ENCODE results near the gene SPRYD3.

DNA sequence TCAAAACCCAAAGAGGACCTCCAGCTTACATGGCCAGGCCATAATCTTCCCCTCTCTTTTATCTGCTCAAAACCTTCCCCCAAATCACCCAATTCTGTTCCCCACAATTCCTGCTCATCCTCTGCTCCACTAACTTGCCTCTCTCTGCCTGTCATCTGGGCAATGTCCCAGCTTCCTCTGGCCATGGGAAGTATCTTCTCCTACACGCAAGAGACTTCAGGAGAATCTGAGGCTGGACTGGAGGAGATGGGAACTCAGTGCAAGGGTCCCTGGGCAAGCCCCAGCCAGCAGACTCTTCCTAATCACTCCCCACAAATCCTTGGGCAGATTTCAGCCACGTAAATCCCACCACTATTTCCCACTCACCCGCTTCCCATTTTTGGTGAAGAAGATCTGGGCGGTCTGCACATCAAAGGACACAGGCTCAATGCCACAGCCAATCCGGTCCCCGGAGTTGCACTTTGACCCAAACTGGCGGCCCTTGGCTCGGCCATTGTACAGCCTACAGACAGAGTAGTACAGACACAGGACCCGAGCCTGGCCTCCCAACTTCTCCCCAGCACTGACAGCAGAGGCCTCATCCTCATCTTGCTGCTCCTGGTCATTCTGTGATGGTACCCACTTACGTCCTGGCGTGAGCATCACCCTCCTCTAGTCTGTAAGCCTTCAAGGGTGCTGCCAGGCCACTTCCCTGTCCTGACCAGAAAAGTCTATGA, 4.7 kb downstream of the SPRYD3 start:
- no peak for TF ChIP-seq POLR2A (IDR thresholded peaks at IDR 0.05)
- TF ChIP-seq, protein P1, sequence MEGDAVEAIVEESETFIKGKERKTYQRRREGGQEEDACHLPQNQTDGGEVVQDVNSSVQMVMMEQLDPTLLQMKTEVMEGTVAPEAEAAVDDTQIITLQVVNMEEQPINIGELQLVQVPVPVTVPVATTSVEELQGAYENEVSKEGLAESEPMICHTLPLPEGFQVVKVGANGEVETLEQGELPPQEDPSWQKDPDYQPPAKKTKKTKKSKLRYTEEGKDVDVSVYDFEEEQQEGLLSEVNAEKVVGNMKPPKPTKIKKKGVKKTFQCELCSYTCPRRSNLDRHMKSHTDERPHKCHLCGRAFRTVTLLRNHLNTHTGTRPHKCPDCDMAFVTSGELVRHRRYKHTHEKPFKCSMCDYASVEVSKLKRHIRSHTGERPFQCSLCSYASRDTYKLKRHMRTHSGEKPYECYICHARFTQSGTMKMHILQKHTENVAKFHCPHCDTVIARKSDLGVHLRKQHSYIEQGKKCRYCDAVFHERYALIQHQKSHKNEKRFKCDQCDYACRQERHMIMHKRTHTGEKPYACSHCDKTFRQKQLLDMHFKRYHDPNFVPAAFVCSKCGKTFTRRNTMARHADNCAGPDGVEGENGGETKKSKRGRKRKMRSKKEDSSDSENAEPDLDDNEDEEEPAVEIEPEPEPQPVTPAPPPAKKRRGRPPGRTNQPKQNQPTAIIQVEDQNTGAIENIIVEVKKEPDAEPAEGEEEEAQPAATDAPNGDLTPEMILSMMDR (IDR thresholded peaks at IDR 0.05) = no peak
- no peak for TF ChIP-seq EP300 (IDR thresholded peaks at IDR 0.05)

All from ovary (tissue), 3 donors.